ENCODE data around the gene WDFY4.

Gene WDFY4

DNA sequence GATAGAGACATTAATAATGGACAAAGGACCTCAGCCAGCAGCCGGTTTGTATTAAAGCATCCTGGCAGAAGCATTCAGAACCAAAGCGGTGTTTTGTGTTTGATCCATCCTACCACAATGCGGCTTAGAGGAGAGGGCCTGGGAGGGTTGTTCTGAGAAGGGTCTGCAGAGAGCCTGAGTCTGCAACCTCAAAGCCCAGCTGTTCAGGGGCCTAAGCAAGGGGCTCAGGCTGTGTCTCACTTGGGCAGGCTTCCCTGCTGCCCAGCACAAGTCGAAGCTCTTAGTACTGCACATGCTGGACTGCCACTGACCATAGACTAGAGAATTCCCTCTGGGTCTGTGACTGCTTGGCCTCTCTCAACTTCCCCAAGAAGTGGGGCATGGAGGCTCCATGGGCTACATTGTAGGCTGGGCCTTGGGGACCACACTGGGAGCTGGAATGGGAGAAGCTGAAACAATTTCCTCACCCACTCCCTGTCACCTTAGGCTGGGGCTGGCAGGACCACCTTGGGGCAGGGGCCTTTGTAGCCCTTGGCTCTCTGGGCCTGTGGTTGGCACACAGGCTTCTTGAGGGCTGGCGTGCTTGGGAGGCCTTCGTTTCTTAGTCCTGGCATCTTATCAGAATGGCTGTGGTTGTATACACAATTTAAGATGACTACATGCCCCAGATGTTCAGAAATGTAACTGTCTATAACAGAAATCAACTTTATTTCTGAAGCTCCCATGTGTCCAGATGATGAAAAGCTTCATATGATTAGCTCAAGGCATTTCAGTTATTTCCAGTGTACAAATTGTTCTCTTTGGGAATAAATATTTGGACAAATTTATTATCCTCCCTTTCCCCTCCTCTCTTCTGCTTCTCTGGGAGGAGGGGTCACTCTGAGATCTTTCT is 210.5 kb downstream of the WDFY4 start:
- no peak for TF ChIP-seq BACH2 (CRISPR knock-in tag; IDR thresholded peaks at IDR 0.05; ENCODE audit: borderline replicate concordance)
- no peak for TF ChIP-seq ZFP3 (CRISPR knock-in tag; IDR thresholded peaks at IDR 0.05)
- TF ChIP-seq TOX (CRISPR knock-in tag; IDR thresholded peaks at IDR 0.05; ENCODE audit: borderline replicate concordance): no peak
- TF ChIP-seq PPARA (CRISPR knock-in tag; IDR thresholded peaks at IDR 0.05; ENCODE audit: borderline replicate concordance): no peak
- no peak for TF ChIP-seq ZNF565 (CRISPR knock-in tag; conservative IDR thresholded peaks at IDR 0.05; ENCODE audit: low read depth)
- no peak for ATAC-seq

DNA sequence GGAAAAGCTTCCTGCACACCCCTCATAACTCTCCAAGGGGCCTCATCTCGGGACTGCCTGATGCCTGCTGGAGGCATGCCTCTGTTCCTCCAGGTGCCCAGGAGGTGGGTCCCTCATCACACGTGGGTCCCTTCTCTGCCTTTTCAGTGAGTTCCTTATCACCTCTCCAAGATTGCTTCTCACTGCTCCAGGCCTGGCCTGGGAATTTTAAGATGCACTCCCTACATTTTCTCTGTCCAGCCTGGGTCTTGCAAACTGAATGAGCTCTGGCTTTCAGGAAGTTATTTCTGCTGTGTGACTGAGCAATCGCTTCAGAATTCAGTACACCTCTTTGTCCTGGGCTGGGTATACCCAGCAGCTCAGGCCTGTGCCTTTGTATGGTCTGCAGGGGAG is 211.1 kb downstream of the WDFY4 start:
- ATAC-seq: no peak
- no peak for TF ChIP-seq TSHZ2 (CRISPR knock-in tag; IDR thresholded peaks at IDR 0.05)
- TF ChIP-seq ARNTL (CRISPR knock-in tag; IDR thresholded peaks at IDR 0.05; ENCODE audit: borderline replicate concordance, low read depth): no peak
- TF ChIP-seq ZNF565 (CRISPR knock-in tag; conservative IDR thresholded peaks at IDR 0.05; ENCODE audit: low read depth): no peak
- no peak for TF ChIP-seq ZNF70 (CRISPR knock-in tag; IDR thresholded peaks at IDR 0.05)
- TF ChIP-seq ZFP30 (CRISPR knock-in tag; IDR thresholded peaks at IDR 0.05): no peak
- TF ChIP-seq RARB (CRISPR knock-in tag; IDR thresholded peaks at IDR 0.05): no peak
- TF ChIP-seq CSDC2 (CRISPR knock-in tag; IDR thresholded peaks at IDR 0.05): no peak
- no peak for TF ChIP-seq ZC3H10 (CRISPR knock-in tag; IDR thresholded peaks at IDR 0.05)
- TF ChIP-seq, protein P1, sequence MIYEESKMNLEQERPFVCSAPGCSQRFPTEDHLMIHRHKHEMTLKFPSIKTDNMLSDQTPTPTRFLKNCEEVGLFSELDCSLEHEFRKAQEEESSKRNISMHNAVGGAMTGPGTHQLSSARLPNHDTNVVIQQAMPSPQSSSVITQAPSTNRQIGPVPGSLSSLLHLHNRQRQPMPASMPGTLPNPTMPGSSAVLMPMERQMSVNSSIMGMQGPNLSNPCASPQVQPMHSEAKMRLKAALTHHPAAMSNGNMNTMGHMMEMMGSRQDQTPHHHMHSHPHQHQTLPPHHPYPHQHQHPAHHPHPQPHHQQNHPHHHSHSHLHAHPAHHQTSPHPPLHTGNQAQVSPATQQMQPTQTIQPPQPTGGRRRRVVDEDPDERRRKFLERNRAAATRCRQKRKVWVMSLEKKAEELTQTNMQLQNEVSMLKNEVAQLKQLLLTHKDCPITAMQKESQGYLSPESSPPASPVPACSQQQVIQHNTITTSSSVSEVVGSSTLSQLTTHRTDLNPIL (CRISPR knock-in tag; IDR thresholded peaks at IDR 0.05; ENCODE audit: low read depth): no peak
- TF ChIP-seq TCF4 (CRISPR knock-in tag; IDR thresholded peaks at IDR 0.05; ENCODE audit: borderline replicate concordance): no peak
- TF ChIP-seq GLIS3 (CRISPR knock-in tag; IDR thresholded peaks at IDR 0.05): no peak
- no peak for TF ChIP-seq POU6F1 (CRISPR knock-in tag; IDR thresholded peaks at IDR 0.05; ENCODE audit: borderline replicate concordance, low read depth)
- no peak for TF ChIP-seq CSRNP3 (CRISPR knock-in tag; IDR thresholded peaks at IDR 0.05)
- TF ChIP-seq ZFP3 (CRISPR knock-in tag; IDR thresholded peaks at IDR 0.05): no peak
- TF ChIP-seq BACH2 (CRISPR knock-in tag; IDR thresholded peaks at IDR 0.05; ENCODE audit: borderline replicate concordance): no peak

DNA sequence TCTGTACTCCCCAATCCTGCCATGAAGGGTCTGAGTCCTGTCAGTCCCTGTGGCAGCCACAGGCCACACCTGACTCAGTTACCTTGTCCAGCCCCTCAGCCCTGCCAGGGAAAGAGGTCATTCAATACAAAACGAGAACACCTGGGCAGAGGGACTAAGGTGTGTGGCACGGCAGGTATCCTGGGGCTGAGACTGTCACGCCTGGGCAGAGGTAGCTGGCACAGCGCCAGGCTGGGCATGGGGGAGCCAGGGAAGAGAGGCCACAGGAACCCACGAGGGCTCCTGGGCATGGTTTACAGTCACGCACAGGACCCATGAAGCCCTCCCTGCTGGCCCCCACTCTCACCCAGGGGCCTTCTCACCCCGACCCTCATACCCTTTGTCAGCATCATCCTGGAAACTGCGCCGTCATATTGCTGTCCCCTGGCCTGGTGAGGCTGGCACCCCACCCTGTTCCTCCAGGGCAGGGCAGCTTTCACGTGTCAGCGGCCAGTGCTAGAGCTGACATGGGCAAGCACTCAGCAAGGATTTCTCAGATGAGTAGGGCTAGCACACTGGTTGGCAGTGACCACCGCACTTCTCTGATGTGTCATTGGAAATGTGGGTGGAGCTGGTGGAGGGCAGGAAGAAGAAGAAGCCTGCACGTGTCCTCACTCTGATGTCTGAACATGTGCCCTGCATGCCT is 212.2 kb downstream of the WDFY4 start:
- ATAC-seq: no peak
- no peak for TF ChIP-seq TCF4 (CRISPR knock-in tag; IDR thresholded peaks at IDR 0.05; ENCODE audit: borderline replicate concordance)
- no peak for TF ChIP-seq ZFP3 (CRISPR knock-in tag; IDR thresholded peaks at IDR 0.05)
- TF ChIP-seq, protein P1 (CRISPR knock-in tag; IDR thresholded peaks at IDR 0.05; ENCODE audit: low read depth): no peak
- no peak for TF ChIP-seq ZNF8 (CRISPR knock-in tag; IDR thresholded peaks at IDR 0.05)
- TF ChIP-seq CSRNP3 (CRISPR knock-in tag; IDR thresholded peaks at IDR 0.05): no peak
- TF ChIP-seq, protein P2, sequence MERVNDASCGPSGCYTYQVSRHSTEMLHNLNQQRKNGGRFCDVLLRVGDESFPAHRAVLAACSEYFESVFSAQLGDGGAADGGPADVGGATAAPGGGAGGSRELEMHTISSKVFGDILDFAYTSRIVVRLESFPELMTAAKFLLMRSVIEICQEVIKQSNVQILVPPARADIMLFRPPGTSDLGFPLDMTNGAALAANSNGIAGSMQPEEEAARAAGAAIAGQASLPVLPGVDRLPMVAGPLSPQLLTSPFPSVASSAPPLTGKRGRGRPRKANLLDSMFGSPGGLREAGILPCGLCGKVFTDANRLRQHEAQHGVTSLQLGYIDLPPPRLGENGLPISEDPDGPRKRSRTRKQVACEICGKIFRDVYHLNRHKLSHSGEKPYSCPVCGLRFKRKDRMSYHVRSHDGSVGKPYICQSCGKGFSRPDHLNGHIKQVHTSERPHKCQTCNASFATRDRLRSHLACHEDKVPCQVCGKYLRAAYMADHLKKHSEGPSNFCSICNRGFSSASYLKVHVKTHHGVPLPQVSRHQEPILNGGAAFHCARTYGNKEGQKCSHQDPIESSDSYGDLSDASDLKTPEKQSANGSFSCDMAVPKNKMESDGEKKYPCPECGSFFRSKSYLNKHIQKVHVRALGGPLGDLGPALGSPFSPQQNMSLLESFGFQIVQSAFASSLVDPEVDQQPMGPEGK (CRISPR knock-in tag; IDR thresholded peaks at IDR 0.05; ENCODE audit: borderline replicate concordance): no peak
- TF ChIP-seq OSR1 (CRISPR knock-in tag; IDR thresholded peaks at IDR 0.05): no peak
- TF ChIP-seq ZNF70 (CRISPR knock-in tag; IDR thresholded peaks at IDR 0.05): no peak
- TF ChIP-seq ESRRG (CRISPR knock-in tag; IDR thresholded peaks at IDR 0.05): no peak
- TF ChIP-seq RARB (CRISPR knock-in tag; IDR thresholded peaks at IDR 0.05): no peak
- no peak for TF ChIP-seq TOX (CRISPR knock-in tag; IDR thresholded peaks at IDR 0.05; ENCODE audit: borderline replicate concordance)
- TF ChIP-seq PPARA (CRISPR knock-in tag; IDR thresholded peaks at IDR 0.05; ENCODE audit: borderline replicate concordance): no peak
- no peak for TF ChIP-seq BACH2 (CRISPR knock-in tag; IDR thresholded peaks at IDR 0.05; ENCODE audit: borderline replicate concordance)
- TF ChIP-seq ZC3H10 (CRISPR knock-in tag; IDR thresholded peaks at IDR 0.05): no peak
- TF ChIP-seq ARNTL (CRISPR knock-in tag; IDR thresholded peaks at IDR 0.05; ENCODE audit: borderline replicate concordance, low read depth): no peak
- no peak for TF ChIP-seq ISL1 (CRISPR knock-in tag; IDR thresholded peaks at IDR 0.05)
- no peak for TF ChIP-seq ZNF565 (CRISPR knock-in tag; conservative IDR thresholded peaks at IDR 0.05; ENCODE audit: low read depth)
- no peak for TF ChIP-seq ZFP30 (CRISPR knock-in tag; IDR thresholded peaks at IDR 0.05)
